Myocyte (in vitro differentiated cells): ENCODE data around the gene LMTK3. TPM values are rescaled to one million over a fixed set of nuclear protein-coding genes. Genes with fewer than 3 reads are reported as not detected.
A peak's percentile ranks its signal among the peaks of the same experiment; 100 is the strongest.

Experiments used
- DNase-seq: peaks from one replicate; pipeline ENCODE4 v3.0.0-alpha.2; 2012; ENCODE audit warnings: low read depth
- polyA plus RNA-seq: library from polyadenylated mRNA; unstranded; fragments of >200 nt; gene quantifications from one replicate; pipeline ENCODE4 v1.2.1, GENCODE V29; 2012; ENCODE audit warnings: missing spikeins
- total RNA-seq: library from RNA; depleted of rRNA; stranded (reverse); fragments of >200 nt; gene quantifications from 2 replicates; pipeline ENCODE4 v1.2.3, GENCODE V29; 2014

The LMTK3 gene
- total RNA-seq = 0.05 and 0.26 TPM in 2 replicates
- 0.20 TPM for polyA plus RNA-seq

- peak; percentile 12 for DNase-seq
Observed at GRCh38 chr19:48511800-48512503, at the start of gene LMTK3. Gene LMTK3, minus strand, starts transcription at chr19:48511835. Its CDS starts 259 bp downstream, at chr19:48511576.

- DNase-seq = no peak
Observed at GRCh38 chr19:48561412-48561811, 49.8 kb upstream of the LMTK3 start.

GRCh38 chr19:48560095-48560530 is 48.5 kb upstream of the LMTK3 start:
- no peak for DNase-seq

- DNase-seq = no peak
Observed at GRCh38 chr19:48558018-48558684, 46.5 kb upstream of the LMTK3 start.

- DNase-seq = no peak
Observed at GRCh38 chr19:48556825-48557224, 45.2 kb upstream of the LMTK3 start.

- no peak for DNase-seq
Observed at GRCh38 chr19:48556163-48556562, 44.5 kb upstream of the LMTK3 start.

GRCh38 chr19:48554385-48555091 is 42.9 kb upstream of the LMTK3 start:
- no peak for DNase-seq

- DNase-seq = no peak
Observed at GRCh38 chr19:48553676-48554384, 42.2 kb upstream of the LMTK3 start.

GRCh38 chr19:48552406-48553322 is 41.0 kb upstream of the LMTK3 start:
- no peak for DNase-seq

- DNase-seq = no peak
Observed at GRCh38 chr19:48551437-48552302, 40.0 kb upstream of the LMTK3 start, which contains the start of gene SULT2B1. Gene SULT2B1, plus strand, starts transcription at chr19:48552172. Its CDS starts 81 bp downstream, at chr19:48552253.

- no peak for DNase-seq
Observed at GRCh38 chr19:48549380-48549779, 37.7 kb upstream of the LMTK3 start.

GRCh38 chr19:48548253-48548911 is 36.7 kb upstream of the LMTK3 start:
- DNase-seq = no peak

- DNase-seq = no peak
Observed at GRCh38 chr19:48547722-48548121, 36.1 kb upstream of the LMTK3 start.

GRCh38 chr19:48544856-48545750 is 33.5 kb upstream of the LMTK3 start:
- no peak for DNase-seq

GRCh38 chr19:48543121-48543710 is 31.6 kb upstream of the LMTK3 start:
- DNase-seq = peak; percentile 75

- DNase-seq = no peak
Observed at GRCh38 chr19:48541813-48542212, 30.2 kb upstream of the LMTK3 start.

- no peak for DNase-seq
Observed at GRCh38 chr19:48540110-48540509, 28.5 kb upstream of the LMTK3 start.
